ENCODE data around the gene VPS8.

Gene VPS8

GRCh38 chr3:184884359-184885017 is 72.5 kb downstream of the VPS8 start:
- no peak overlapping the region for H3K4me3 ChIP-seq (replicated peaks; ENCODE audit: insufficient read depth, low read length)

GRCh38 chr3:184885112-184885511 is 73.1 kb downstream of the VPS8 start:
- no peaks in the 10 kb centered on the region for H3K27me3 ChIP-seq (ENCODE audit: insufficient read depth, poor library complexity, severe bottlenecking)
- H3K27ac ChIP-seq (replicated peaks) = no peak overlapping the region
- no peak for TF ChIP-seq REST (IDR thresholded peaks at IDR 0.05; ENCODE audit: insufficient replicate concordance, low read depth)
- TF ChIP-seq GABPA (IDR thresholded peaks at IDR 0.05; ENCODE audit: low read depth) = no peak
- no peak for TF ChIP-seq POLR2AphosphoS5 (IDR thresholded peaks at IDR 0.05; ENCODE audit: low read depth)
- no peak for TF ChIP-seq CTCF (IDR thresholded peaks at IDR 0.05; ENCODE audit: insufficient read depth, low read length)
- no peak for TF ChIP-seq SPI1 (IDR thresholded peaks at IDR 0.05; ENCODE audit: borderline replicate concordance, low read depth)
- no peak for DNase-seq (ENCODE audit: low read depth in 1 of 2, low spot score in 1 of 2)
- H3K4me3 ChIP-seq (replicated peaks; ENCODE audit: insufficient read depth, low read length) = no peak overlapping the region

More at GRCh38 chr3:184884359-184885017, 72.5 kb downstream of the VPS8 start:
- Histone ChIP-seq H3K27me3 (ENCODE audit: insufficient read depth, poor library complexity, severe bottlenecking) (no peaks in the 10 kb centered on the region), H3K27ac (replicated peaks) (no peak overlapping the region)
- no peak for TF ChIP-seq REST (IDR thresholded peaks at IDR 0.05; ENCODE audit: insufficient replicate concordance, low read depth)
- no peak for TF ChIP-seq CTCF (IDR thresholded peaks at IDR 0.05; ENCODE audit: insufficient read depth, low read length)
- TF ChIP-seq POLR2AphosphoS5 (IDR thresholded peaks at IDR 0.05; ENCODE audit: low read depth) = no peak
- TF ChIP-seq GABPA (IDR thresholded peaks at IDR 0.05; ENCODE audit: low read depth) = no peak
- TF ChIP-seq SPI1 (IDR thresholded peaks at IDR 0.05; ENCODE audit: borderline replicate concordance, low read depth) = no peak
- no peak for DNase-seq (ENCODE audit: low read depth in 1 of 2, low spot score in 1 of 2)

GRCh38 chr3:184887574-184887973 is 75.6 kb downstream of the VPS8 start:
- no peaks in the 10 kb centered on the region for H3K27me3 ChIP-seq (ENCODE audit: insufficient read depth, poor library complexity, severe bottlenecking)
- no peak for DNase-seq (ENCODE audit: low read depth in 1 of 2, low spot score in 1 of 2)
- TF ChIP-seq CTCF (IDR thresholded peaks at IDR 0.05; ENCODE audit: insufficient read depth, low read length) = no peak
- no peak for TF ChIP-seq GABPA (IDR thresholded peaks at IDR 0.05; ENCODE audit: low read depth)
- no peak for TF ChIP-seq SPI1 (IDR thresholded peaks at IDR 0.05; ENCODE audit: borderline replicate concordance, low read depth)
- TF ChIP-seq POLR2AphosphoS5 (IDR thresholded peaks at IDR 0.05; ENCODE audit: low read depth) = no peak
- TF ChIP-seq REST (IDR thresholded peaks at IDR 0.05; ENCODE audit: insufficient replicate concordance, low read depth) = no peak
- H3K4me3 ChIP-seq (replicated peaks; ENCODE audit: insufficient read depth, low read length) = no peak overlapping the region
- no peak overlapping the region for H3K27ac ChIP-seq (replicated peaks)
